Loucy (cell line): ENCODE results near the gene C2orf92.

ENCODE experiments used
- H2AFZ ChIP-seq: fragments of 200-600 bp; sonication (generic); 2 replicates; pipeline ENCODE4 v1.6.0; 2016; ENCODE audit warnings: antibody characterized with exemption, mild to moderate bottlenecking, low read length, moderate library complexity
- H3F3A ChIP-seq: fragments of 200-600 bp; 2 replicates; pipeline ENCODE4 v1.6.0; 2016; ENCODE audit warnings: antibody characterized with exemption, low read depth, mild to moderate bottlenecking
- H3K27me3 ChIP-seq: fragments of 200-600 bp; sonication (generic); 2 replicates; pipeline ENCODE4 v1.6.1; 2014; ENCODE audit warnings: low read length, mild to moderate bottlenecking; ENCODE audit not compliant: insufficient read depth, poor library complexity, severe bottlenecking
- H3K36me3 ChIP-seq: fragments of 200-600 bp; sonication (generic); 2 replicates; pipeline ENCODE4 v1.6.1; 2016; ENCODE audit warnings: low read length; ENCODE audit not compliant: insufficient read depth
- H3K4me1 ChIP-seq: fragments of 200-600 bp; sonication (generic); 2 replicates; pipeline ENCODE4 v1.5.1; 2014; ENCODE audit warnings: low read length, mild to moderate bottlenecking; ENCODE audit not compliant: insufficient read depth, poor library complexity, severe bottlenecking
- H3K4me2 ChIP-seq: fragments of 200-600 bp; sonication (generic); 2 replicates; pipeline ENCODE4 v1.6.0; 2014; ENCODE audit warnings: antibody characterized with exemption, low read length, low read depth, mild to moderate bottlenecking; ENCODE audit not compliant: poor library complexity, severe bottlenecking
- H3K4me3 ChIP-seq: fragments of 200-600 bp; sonication (generic); 2 replicates; pipeline ENCODE4 v1.5.1; 2014; ENCODE audit warnings: low read length, mild to moderate bottlenecking, mixed read lengths; ENCODE audit not compliant: poor library complexity, severe bottlenecking
- H3K79me2 ChIP-seq: fragments of 200-600 bp; sonication (generic); 2 replicates; pipeline ENCODE4 v1.6.1; 2014; ENCODE audit warnings: low read length; ENCODE audit not compliant: insufficient read depth
- H3K9ac ChIP-seq: fragments of 200-600 bp; sonication (generic); 2 replicates; pipeline ENCODE4 v1.6.0; 2014; ENCODE audit warnings: mild to moderate bottlenecking, low read depth, low read length, moderate library complexity; ENCODE audit not compliant: poor library complexity, severe bottlenecking
- H3K9me2 ChIP-seq: fragments of 200-600 bp; sonication (generic); replicated peaks from 2 replicates; pipeline ENCODE4 v1.6.1; 2016; ENCODE audit warnings: low read depth, low read length, mixed read lengths
- H3K9me3 ChIP-seq: fragments of 200-600 bp; sonication (generic); 2 replicates; pipeline ENCODE4 v1.6.1; 2014; ENCODE audit warnings: mild to moderate bottlenecking, antibody characterized with exemption, low read length, low read depth; ENCODE audit not compliant: insufficient read depth
- H4K20me1 ChIP-seq: fragments of 200-600 bp; sonication (generic); 2 replicates; pipeline ENCODE4 v1.6.0; 2014; ENCODE audit warnings: antibody characterized with exemption, low read length, mild to moderate bottlenecking; ENCODE audit not compliant: insufficient read depth, poor library complexity, severe bottlenecking
- EZH2phosphoT487 ChIP-seq: fragments of 200-600 bp; IDR thresholded peaks from 2 replicates; pipeline ENCODE4 v1.6.1; 2018; ENCODE audit warnings: antibody characterized with exemption, mild to moderate bottlenecking, moderate library complexity, borderline replicate concordance
- TF ChIP-seq, protein P1 (sequence below): fragments of 200-600 bp; sonication (generic); conservative IDR thresholded peaks from 2 replicates; pipeline ENCODE4 v1.5.1; 2014; ENCODE audit warnings: mild to moderate bottlenecking, antibody characterized with exemption, low read length

Gene C2orf92

DNA sequence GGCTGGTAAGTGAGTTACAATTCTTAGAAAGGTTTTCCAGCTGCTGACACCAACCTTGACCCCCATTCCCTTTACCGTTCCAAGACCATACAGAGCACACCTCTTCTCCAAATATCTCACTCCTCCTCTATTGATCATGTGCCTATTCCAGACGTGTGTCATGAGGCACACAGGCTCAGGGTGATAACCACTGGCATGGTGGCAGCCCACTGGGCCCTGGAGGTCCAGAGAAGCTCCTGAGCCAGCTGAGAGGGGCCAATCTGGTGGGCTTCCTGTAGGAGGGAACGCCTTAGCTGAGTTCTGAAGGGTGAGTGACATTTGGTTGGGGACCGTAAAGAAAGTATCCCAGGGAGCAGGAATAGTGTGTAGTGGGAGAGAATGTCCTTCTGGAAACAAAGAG, 72.2 kb downstream of the C2orf92 start:
- Histone ChIP-seq H2AFZ (no peak overlapping the region), H3K27me3 (no peaks in the 10 kb centered on the region), H3K9me2 (no peaks in the 10 kb centered on the region), H3F3A (no peaks in the 10 kb centered on the region), H3K79me2 (no peaks in the 10 kb centered on the region), H3K9me3 (no peaks in the 10 kb centered on the region), H3K4me3 (no peak overlapping the region), H3K4me1 (peaks cover 21% of the 10 kb centered on the region), H3K9ac (peak overlapping the region; percentile 21), H3K36me3 (peaks cover 26% of the 10 kb centered on the region; the same call in 1 of the 2 replicates), H4K20me1 (no peaks in the 10 kb centered on the region), H3K4me2 (no peak overlapping the region)
- no peak for TF ChIP-seq EZH2phosphoT487
- TF ChIP-seq, protein P1, sequence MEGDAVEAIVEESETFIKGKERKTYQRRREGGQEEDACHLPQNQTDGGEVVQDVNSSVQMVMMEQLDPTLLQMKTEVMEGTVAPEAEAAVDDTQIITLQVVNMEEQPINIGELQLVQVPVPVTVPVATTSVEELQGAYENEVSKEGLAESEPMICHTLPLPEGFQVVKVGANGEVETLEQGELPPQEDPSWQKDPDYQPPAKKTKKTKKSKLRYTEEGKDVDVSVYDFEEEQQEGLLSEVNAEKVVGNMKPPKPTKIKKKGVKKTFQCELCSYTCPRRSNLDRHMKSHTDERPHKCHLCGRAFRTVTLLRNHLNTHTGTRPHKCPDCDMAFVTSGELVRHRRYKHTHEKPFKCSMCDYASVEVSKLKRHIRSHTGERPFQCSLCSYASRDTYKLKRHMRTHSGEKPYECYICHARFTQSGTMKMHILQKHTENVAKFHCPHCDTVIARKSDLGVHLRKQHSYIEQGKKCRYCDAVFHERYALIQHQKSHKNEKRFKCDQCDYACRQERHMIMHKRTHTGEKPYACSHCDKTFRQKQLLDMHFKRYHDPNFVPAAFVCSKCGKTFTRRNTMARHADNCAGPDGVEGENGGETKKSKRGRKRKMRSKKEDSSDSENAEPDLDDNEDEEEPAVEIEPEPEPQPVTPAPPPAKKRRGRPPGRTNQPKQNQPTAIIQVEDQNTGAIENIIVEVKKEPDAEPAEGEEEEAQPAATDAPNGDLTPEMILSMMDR = no peak

DNA sequence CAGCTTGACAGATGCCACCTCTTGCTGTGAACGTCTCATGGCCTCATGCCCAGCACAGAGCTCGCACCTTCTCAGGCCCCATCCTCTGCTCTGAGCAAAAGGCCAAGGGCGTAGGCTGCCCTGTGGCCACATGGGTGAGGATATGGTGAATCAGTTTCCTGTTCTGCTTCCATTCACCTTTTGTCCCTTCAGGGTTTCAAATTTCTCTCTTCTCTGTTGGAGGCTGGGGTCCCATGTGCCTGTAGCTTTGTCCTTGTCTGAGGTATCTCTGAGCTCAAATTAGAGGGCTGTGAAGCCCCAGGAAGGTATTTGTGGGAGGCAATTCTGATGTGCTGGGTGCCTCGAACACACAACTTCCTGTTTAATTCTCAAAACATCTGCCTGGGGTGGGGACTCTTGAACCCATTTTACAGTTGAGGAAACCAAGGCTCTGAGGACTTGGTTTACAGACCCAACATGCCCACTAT, 72.9 kb downstream of the C2orf92 start:
- no peak for TF ChIP-seq EZH2phosphoT487
- TF ChIP-seq, protein P1 = no peak
- Histone ChIP-seq H3K4me2 (peak overlapping the region; percentile 26), H3K27me3 (no peaks in the 10 kb centered on the region), H3K4me3 (no peak overlapping the region), H4K20me1 (no peaks in the 10 kb centered on the region), H3K9me3 (no peaks in the 10 kb centered on the region), H3F3A (no peaks in the 10 kb centered on the region), H2AFZ (no peak overlapping the region), H3K79me2 (no peaks in the 10 kb centered on the region), H3K9ac (peak overlapping the region; percentile 21), H3K4me1 (peaks cover 21% of the 10 kb centered on the region), H3K36me3 (peaks cover 19% of the 10 kb centered on the region; the same call in 1 of the 2 replicates), H3K9me2 (no peaks in the 10 kb centered on the region)

DNA sequence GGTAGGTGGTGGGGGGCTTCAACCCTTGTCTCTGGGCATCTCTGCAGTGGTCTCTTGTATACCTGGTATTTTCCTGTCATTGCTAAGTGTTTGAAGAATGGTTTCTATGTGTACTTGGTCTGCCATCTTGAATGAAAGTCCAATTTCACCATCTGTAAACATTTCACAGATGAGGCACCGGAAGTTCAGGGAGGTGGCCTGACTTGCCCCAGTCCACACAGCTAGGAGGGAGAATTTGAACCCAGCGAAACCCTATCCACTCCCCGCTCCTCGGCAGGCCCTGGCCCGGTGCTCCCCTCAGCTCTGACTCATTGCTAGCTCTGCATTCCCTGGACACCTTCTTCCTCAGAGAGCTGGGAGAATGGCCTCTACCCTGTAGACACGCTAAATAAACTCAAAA, 74.4 kb downstream of the C2orf92 start:
- no peak overlapping the region for H3K4me2 ChIP-seq
- H3K79me2 ChIP-seq = no peaks in the 10 kb centered on the region
- TF ChIP-seq, protein P1 = no peak
- no peak for TF ChIP-seq EZH2phosphoT487

More for the DNA sequence above, 74.4 kb downstream of the C2orf92 start:
- Histone ChIP-seq H3K9me2 (no peaks in the 10 kb centered on the region), H3K9ac (no peak overlapping the region), H3K36me3 (peaks cover 4% of the 10 kb centered on the region; the same call in 1 of the 2 replicates), H3K9me3 (no peaks in the 10 kb centered on the region), H4K20me1 (no peaks in the 10 kb centered on the region), H3K27me3 (no peaks in the 10 kb centered on the region), H2AFZ (no peak overlapping the region), H3K4me3 (no peak overlapping the region), H3K4me1 (peaks cover 25% of the 10 kb centered on the region), H3F3A (no peaks in the 10 kb centered on the region)
